ENCODE results near the gene CLIC6. TPM values are rescaled to one million over a fixed set of nuclear protein-coding genes. Genes with fewer than 3 reads are reported as not detected.

CLIC6 gene
- total RNA-seq, 4 donors from 2014 or later = 2.5 to 10.0 (median 3.7) TPM

- peaks cover 40% of the 10 kb centered on the region for H3K27me3 ChIP-seq
- no peak overlapping the region for H3K4me3 ChIP-seq
- no peak overlapping the region for H3K27ac ChIP-seq
- H3K9me3 ChIP-seq = no peaks in the 10 kb centered on the region
- peaks cover 19% of the 10 kb centered on the region for H3K4me1 ChIP-seq
- TF ChIP-seq POLR2A (IDR thresholded peaks at IDR 0.05) = no peak
- DNase-seq (ENCODE audit: low spot score in 2 of 2) = no peak
- no peaks in the 10 kb centered on the region for H3K36me3 ChIP-seq
Observed at GRCh38 chr21:34674468-34674867, 5.7 kb downstream of the CLIC6 start.

GRCh38 chr21:34675871-34676270, 7.1 kb downstream of the CLIC6 start:
- H3K36me3 ChIP-seq = no peaks in the 10 kb centered on the region
- TF ChIP-seq POLR2A (IDR thresholded peaks at IDR 0.05) (no peak), EP300 (IDR thresholded peaks at IDR 0.05) (no peak), POLR2AphosphoS5 (IDR thresholded peaks at IDR 0.05) (no peak), CTCF (IDR thresholded peaks at IDR 0.05) (no peak)
- peaks cover 7% of the 10 kb centered on the region for H3K4me1 ChIP-seq
- DNase-seq (ENCODE audit: low spot score in 2 of 2) = no peak
- H3K4me3 ChIP-seq = no peak overlapping the region
- H3K9me3 ChIP-seq = no peaks in the 10 kb centered on the region
- no peak overlapping the region for H3K27ac ChIP-seq
- peaks cover 26% of the 10 kb centered on the region for H3K27me3 ChIP-seq
- 87% methylated on average over 5 of the region's 5 CpGs for whole genome bisulfite sequencing

DNA sequence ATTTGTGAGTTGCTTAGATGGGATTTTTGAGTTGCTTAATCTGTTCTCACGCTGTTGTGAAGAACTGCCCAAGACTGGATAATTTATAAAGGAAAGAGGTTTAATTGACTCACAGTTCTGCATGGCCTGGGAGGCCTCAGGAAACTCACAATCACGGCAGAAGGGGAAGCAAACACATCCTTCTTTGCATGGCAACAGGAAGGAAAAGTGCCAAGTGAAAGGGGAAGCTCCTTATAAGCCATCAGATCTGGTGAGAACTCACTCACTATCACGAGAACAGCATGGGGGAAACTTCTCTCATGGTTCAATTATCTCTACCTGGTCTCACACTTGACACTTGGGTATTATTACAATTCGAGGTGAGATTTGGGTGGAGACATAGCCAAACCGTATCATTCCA, 10.3 kb downstream of the CLIC6 start:
- H3K36me3 ChIP-seq = no peaks in the 10 kb centered on the region
- no peaks in the 10 kb centered on the region for H3K27me3 ChIP-seq
- H3K9me3 ChIP-seq = peaks cover 8% of the 10 kb centered on the region
- WGBS = 58% methylated on average over 5 of the region's 5 CpGs
- DNase-seq (ENCODE audit: low spot score in 2 of 2) = no peak
- H3K4me1 ChIP-seq = no peaks in the 10 kb centered on the region
- no peak overlapping the region for H3K4me3 ChIP-seq
- TF ChIP-seq EP300 (IDR thresholded peaks at IDR 0.05) (no peak), CTCF (IDR thresholded peaks at IDR 0.05) (no peak), POLR2AphosphoS5 (IDR thresholded peaks at IDR 0.05) (no peak), POLR2A (IDR thresholded peaks at IDR 0.05) (no peak)
- no peak overlapping the region for H3K27ac ChIP-seq

DNA sequence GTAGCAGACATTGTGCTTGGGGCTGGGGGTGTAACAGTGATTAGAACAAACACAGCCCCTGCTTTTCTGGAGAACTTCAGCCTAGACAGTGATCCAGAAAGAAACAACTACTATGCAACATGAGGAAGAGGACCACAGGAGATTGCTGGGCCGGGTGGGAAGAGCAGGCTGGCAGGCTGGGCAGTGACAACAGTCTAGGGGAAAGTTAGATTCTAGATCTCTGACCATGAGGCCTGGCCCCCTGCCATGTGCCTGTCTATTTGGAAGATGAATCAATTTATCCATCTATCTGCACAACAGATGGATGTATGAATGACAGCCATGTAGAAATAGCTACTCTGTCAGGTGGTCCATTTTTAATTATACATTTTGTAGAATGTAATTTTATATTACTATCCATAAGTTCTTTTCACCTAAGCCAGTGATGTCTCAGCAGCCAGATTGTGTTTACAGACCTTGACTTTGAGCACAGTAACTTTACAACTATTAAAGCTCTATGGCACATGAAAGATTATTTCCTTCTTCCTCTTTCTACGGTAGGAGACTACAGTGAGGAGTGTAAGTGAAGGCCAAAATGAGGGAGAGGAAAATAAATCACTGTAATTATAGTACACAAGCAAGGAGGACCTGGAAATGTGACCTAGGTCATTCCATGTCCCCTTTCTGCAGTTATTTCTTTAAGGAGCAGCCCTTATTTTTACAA, 15.5 kb downstream of the CLIC6 start:
- no peak for DNase-seq (ENCODE audit: low spot score in 2 of 2)
- Histone ChIP-seq H3K27me3 (no peaks in the 10 kb centered on the region), H3K4me3 (no peak overlapping the region), H3K9me3 (peaks cover 8% of the 10 kb centered on the region), H3K4me1 (no peaks in the 10 kb centered on the region), H3K27ac (no peak overlapping the region), H3K36me3 (no peaks in the 10 kb centered on the region)
- WGBS = 64% methylated on average over 2 of the region's 2 CpGs
- TF ChIP-seq EP300 (IDR thresholded peaks at IDR 0.05) = no peak
- no peak for TF ChIP-seq POLR2AphosphoS5 (IDR thresholded peaks at IDR 0.05)
- TF ChIP-seq CTCF (IDR thresholded peaks at IDR 0.05) = no peak
- TF ChIP-seq POLR2A (IDR thresholded peaks at IDR 0.05) = no peak

DNA sequence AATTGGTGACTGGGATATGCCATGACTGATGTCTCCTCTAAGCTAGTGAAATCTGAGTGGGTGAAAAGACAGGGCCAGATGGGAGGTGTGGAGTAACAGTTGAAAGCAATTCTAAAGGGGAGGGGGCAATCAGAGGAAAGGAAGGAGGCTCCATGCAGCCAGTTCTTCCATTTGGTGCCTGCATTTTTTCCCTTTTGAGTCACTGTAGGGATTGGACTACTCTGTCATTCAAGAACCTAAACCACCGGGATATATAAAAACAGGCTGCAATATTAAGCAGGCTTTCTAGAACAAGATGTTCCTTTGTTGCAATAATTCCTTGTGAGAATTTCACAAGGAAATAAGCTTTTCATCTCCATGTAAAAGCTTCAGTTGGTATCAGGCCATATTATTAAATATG, 18.3 kb downstream of the CLIC6 start:
- Histone ChIP-seq H3K27ac (peak overlapping the region; percentile 58), H3K4me3 (no peak overlapping the region), H3K36me3 (no peaks in the 10 kb centered on the region), H3K27me3 (no peaks in the 10 kb centered on the region), H3K9me3 (no peaks in the 10 kb centered on the region), H3K4me1 (peaks cover 5% of the 10 kb centered on the region)
- DNase-seq (ENCODE audit: low spot score in 2 of 2) = no peak
- TF ChIP-seq POLR2AphosphoS5 (IDR thresholded peaks at IDR 0.05) = no peak
- no peak for TF ChIP-seq CTCF (IDR thresholded peaks at IDR 0.05)
- TF ChIP-seq POLR2A (IDR thresholded peaks at IDR 0.05) = no peak
- TF ChIP-seq EP300 (IDR thresholded peaks at IDR 0.05) = no peak
- WGBS = 12% methylated on average over 1 of the region's 1 CpG

DNA sequence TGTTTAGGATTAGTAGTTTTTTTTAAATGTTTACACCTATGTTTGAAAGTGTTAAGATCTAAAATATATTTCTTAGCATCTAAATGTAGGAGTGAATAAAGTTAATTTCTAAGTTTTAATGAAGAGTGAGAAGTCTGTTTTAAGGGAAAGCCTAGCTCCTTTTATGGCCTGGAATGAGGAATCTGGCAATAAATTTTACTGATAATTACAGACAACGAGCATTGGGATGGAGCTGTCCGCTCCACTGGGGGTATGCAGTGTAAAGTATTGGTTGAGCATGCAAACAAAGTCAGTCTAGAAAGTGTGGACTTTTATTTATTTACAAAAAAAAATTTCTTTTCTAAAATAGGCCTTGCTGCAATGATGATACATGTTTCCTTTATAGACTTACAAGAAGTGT, 19.0 kb downstream of the CLIC6 start:
- Histone ChIP-seq H3K36me3 (no peaks in the 10 kb centered on the region), H3K4me1 (peaks cover 5% of the 10 kb centered on the region), H3K9me3 (no peaks in the 10 kb centered on the region), H3K4me3 (no peak overlapping the region), H3K27ac (peak overlapping the region; percentile 52), H3K27me3 (no peaks in the 10 kb centered on the region)
- TF ChIP-seq POLR2AphosphoS5 (IDR thresholded peaks at IDR 0.05) = no peak
- TF ChIP-seq POLR2A (IDR thresholded peaks at IDR 0.05) = no peak
- no peak for TF ChIP-seq EP300 (IDR thresholded peaks at IDR 0.05)
- no peak for TF ChIP-seq CTCF (IDR thresholded peaks at IDR 0.05)
- 73% methylated on average over 2 of the region's 2 CpGs for WGBS
- DNase-seq (ENCODE audit: low spot score in 2 of 2) = no peak

Measured in suprapubic skin (tissue), 4 donors.